ENCODE results near the gene CTXND1. TPM values are rescaled to one million over a fixed set of nuclear protein-coding genes. Genes with fewer than 3 reads are reported as not detected.

The CTXND1 gene
- total and polyA plus RNA-seq, 12 donors, result 0.11 to 8.3 (median 1.8) TPM

GRCh38 chr15:80169768-80170357, 82.2 kb downstream of the CTXND1 start:
- ATAC-seq (no peak), DNase-seq (no peak)
- Histone ChIP-seq H3K27ac (no peak overlapping the region), H3K4me1 (peaks cover 0 to 13% (median 3%) of the 10 kb centered on the region in 9 donors), H3K9me3 (no peaks in the 10 kb centered on the region), H3K27me3 (no peaks in the 10 kb centered on the region), H3K4me3 (no peak overlapping the region), H3K36me3 (peaks cover 0 to 16% (median 0%) of the 10 kb centered on the region in 9 donors)
- no peak for TF ChIP-seq CTCF (IDR thresholded peaks at IDR 0.05)
- intact Hi-C loops (cut with DNase I), result loop anchor here in 6 of 10 donors (5.0 to 10.0 kb wide), 4 partner anchors 175 to 788 kb away; partner anchors contain the start of gene MTHFS (in 3 of the 6)
- WGBS, 2 donors, result 95 to 96% methylated on average over 12 of the region's 12 CpGs

GRCh38 chr15:80168421-80168820, 83.6 kb downstream of the CTXND1 start:
- no peak overlapping the region for H3K27ac ChIP-seq
- WGBS, 2 donors, result 88 to 96% methylated on average over 5 of the region's 5 CpGs
- no peak overlapping the region for H3K4me3 ChIP-seq
- no peaks in the 10 kb centered on the region for H3K27me3 ChIP-seq
- H3K36me3 ChIP-seq, result peaks cover 0 to 16% (median 0%) of the 10 kb centered on the region in 9 donors
- H3K9me3 ChIP-seq, result peaks cover 0 to 4% (median 0%) of the 10 kb centered on the region in 11 donors
- ATAC-seq (no peak), DNase-seq (no peak)
- TF ChIP-seq CTCF (IDR thresholded peaks at IDR 0.05), result no peak
- peaks cover 0 to 7% (median 0%) of the 10 kb centered on the region in 9 donors for H3K4me1 ChIP-seq
- intact Hi-C loops (cut with DNase I), result no loop called here

- intact Hi-C loops (cut with DNase I), result no loop called here
Observed at GRCh38 chr15:80167936-80168335, 84.1 kb downstream of the CTXND1 start.

GRCh38 chr15:80163897-80164296, 88.1 kb downstream of the CTXND1 start:
- no peaks in the 10 kb centered on the region for H3K27me3 ChIP-seq
- DNase-seq (no peak), ATAC-seq (no peak)
- WGBS, 2 donors, result 92 to 100% methylated on average over 1 of the region's 1 CpG
- no peak for TF ChIP-seq CTCF (IDR thresholded peaks at IDR 0.05)
- peaks cover 0 to 4% (median 0%) of the 10 kb centered on the region in 11 donors for H3K9me3 ChIP-seq
- H3K4me1 ChIP-seq, result peaks cover 0 to 38% (median 10%) of the 10 kb centered on the region in 9 donors
- intact Hi-C loops (cut with DNase I), result loop anchor here in 1 of 10 donors (5.0 kb wide), 1 partner anchor 107 kb away; the partner anchor contains the start of gene ZFAND6
- H3K4me3 ChIP-seq, result no peak overlapping the region
- H3K27ac ChIP-seq, result no peak overlapping the region
- peaks cover 0 to 24% (median 0%) of the 10 kb centered on the region in 9 donors for H3K36me3 ChIP-seq

More at GRCh38 chr15:80167936-80168335, 84.1 kb downstream of the CTXND1 start:
- Histone ChIP-seq H3K27me3 (no peaks in the 10 kb centered on the region), H3K36me3 (peaks cover 0 to 21% (median 0%) of the 10 kb centered on the region in 9 donors), H3K4me3 (no peak overlapping the region), H3K9me3 (peaks cover 0 to 4% (median 0%) of the 10 kb centered on the region in 11 donors), H3K27ac (no peak overlapping the region), H3K4me1 (peaks cover 0 to 7% (median 0%) of the 10 kb centered on the region in 9 donors)
- no peak for ATAC-seq
- TF ChIP-seq CTCF (IDR thresholded peaks at IDR 0.05), result no peak
- DNase-seq, result no peak
- 96% methylated on average over 8 of the region's 8 CpGs for WGBS, 2 donors
